GM19372 (cell line): ENCODE data around the gene DTWD2.
A peak's percentile ranks its signal among the peaks of the same experiment; 100 is the strongest.

ENCODE experiments used
- ATAC-seq: cut with Tn5 transposase; IDR thresholded peaks from one replicate; pipeline ENCODE4 v1.9.1; 2021; ENCODE audit warnings: mild to moderate bottlenecking, low read depth, moderate library complexity; ENCODE audit not compliant: unreplicated experiment

Gene DTWD2

DNA sequence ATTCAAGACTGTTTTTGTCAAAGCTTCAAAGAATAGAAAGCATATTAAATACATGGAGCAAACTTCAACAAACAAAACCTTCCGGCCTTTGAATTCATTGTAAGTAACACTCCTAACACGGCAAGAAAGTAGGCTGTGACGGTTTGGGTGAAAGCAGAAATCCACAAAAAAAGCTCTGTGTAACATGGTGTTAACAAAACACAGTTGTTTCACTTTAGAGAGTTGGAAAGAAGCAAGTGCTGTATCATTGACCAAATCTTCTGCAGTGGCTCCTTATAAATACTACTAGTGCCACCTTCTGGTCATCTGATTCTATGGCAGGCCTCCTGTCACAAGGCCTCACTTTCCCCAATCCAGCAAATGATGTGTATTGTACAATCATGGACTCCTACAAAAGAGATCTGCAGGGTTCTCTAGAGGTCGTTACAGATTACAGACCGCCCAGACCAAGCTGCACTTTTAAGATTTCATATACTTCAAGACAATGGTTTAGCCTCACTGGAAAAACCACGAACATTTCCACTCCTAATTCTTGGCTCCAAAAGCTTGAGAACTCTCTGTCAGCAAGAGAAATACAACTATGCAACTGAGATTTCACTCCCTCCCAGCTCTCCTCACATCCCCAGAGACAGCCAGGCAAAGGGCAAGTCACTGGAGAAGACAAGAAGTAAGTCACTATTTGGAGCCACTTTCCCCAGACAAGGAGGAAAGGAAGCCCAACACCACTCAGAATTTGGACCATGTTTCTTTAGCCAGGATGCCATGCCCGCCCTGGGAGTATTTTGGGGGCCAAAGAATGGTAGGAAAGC is 196.2 kb downstream of the DTWD2 start:
- ATAC-seq: peak; percentile 96

- ATAC-seq: no peak
Measured at GRCh38 chr5:118789366-118789765, 199.0 kb downstream of the DTWD2 start.

DNA sequence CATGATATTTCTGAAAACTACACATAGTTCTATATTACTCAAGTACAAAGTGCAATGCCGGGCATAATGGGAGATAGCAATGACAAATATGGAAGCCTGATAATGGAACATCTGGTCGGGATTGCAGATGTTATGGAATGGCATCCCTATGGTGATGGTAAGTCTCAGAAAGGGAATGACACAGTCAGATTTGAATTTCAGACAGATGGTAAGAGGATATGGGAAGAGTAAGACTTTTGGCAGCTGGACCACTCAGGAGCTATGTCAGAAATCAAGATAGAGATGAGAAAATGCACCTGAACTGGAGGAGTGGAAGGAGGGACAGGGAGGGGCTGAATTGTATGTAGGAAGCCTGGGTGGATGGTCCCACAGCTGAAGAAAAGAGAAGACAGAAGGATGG is 200.0 kb downstream of the DTWD2 start:
- ATAC-seq: no peak
